NCI-H774 (cell line): ENCODE measurements around the gene ACOT7.
"Not testable (repeated sequence)": the region's sequence is repeated elsewhere in the genome, so short reads cannot be mapped to it uniquely, and the experiment has no call there.

Source experiments
- DNase-seq: peaks from one replicate; lab custom pipeline; 2025; lab: John Stamatoyannopoulos, UW

ACOT7 gene

DNA sequence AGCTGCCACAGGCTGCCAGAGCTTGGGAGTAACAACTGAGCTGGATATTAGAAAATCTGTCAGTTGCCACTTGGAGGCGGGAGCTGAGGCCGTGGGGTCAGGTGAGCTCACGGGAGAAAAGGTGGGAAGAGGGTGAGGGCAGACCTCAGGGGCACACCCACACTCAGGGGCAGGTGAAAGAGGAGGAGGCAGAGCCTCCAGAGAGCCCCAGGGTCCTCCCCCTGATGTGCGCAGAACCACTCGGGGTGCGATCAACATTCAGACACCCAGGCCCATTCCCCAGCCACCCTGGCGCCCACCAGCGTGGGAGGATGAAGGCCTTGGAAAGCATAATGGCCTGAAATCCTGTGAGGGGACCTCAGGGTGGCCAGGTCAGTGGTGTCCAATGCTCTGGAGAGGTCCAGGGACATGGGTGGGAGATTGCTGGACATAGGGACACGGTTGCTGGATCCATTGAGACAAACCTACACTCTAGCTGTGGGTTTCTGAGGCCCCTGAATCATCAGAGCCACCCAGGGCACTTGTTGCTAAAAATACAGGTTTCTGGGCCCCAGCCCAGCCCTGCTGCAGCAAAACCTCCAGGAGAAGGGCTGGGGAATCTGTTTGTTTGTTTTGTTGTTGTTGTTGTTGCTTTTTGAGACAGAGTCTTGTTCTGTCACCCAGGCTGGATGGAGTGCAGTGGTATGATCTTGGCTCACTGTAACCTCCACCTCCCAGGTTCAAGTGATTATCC lies 83.3 kb downstream of the ACOT7 start:
- DNase-seq = no peak

DNA sequence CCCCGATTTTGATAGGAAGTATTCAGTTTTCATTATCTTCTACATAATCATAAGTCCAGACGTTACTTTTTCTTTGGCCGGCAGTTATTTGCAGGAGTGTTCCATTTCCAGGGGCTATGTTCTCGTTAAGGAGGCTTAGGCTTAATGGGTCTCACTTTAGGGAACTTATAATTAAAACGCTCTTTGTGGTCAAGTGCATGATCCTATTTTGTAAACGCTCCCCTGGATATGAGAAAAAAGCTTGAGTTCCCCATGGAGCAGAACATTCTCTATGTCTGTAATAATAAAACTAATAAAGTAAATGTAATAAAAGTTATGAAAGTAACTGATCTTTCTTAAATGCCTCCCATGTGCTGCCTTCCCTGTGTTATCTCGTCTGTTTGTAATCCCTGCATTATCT lies 84.0 kb downstream of the ACOT7 start:
- DNase-seq = no peak

DNA sequence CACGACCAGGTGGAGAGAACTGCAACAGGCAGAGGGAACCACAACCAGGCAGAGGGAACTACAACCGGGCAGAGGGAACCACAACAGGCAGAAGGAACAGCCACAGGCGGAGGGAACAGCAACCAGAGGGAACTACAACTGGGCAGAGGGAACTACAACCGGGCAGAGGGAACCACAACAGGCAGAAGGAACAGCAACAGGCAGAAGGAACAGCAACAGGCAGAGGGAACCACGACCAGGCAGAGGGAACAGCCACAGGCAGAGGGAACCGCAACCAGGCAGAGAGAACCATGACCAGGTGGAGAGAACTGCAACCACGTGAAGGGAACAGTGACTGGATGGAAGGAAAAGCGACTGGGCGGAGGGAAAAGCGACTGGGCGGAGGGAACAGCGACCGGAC lies 85.1 kb downstream of the ACOT7 start:
- DNase-seq = no peak

DNA sequence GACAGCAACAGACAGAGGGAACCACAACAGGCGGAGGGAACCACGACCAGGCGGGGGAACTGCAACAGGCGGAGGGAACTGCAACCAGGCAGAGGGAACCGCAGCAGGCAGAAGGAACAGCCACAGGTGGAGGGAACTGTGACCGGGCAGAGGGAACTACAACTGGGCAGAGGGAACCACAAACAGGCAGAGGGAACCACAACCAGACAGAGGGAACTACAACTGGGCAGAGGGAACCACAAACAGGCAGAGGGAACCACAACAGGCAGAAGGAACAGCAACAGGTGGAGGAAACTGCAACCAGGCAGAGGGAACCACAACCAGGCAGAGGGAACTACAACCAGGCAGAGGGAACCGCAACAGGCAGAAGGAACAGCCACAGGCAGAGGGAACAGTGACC lies 85.9 kb downstream of the ACOT7 start:
- DNase-seq = not testable (repeated sequence)

DNA sequence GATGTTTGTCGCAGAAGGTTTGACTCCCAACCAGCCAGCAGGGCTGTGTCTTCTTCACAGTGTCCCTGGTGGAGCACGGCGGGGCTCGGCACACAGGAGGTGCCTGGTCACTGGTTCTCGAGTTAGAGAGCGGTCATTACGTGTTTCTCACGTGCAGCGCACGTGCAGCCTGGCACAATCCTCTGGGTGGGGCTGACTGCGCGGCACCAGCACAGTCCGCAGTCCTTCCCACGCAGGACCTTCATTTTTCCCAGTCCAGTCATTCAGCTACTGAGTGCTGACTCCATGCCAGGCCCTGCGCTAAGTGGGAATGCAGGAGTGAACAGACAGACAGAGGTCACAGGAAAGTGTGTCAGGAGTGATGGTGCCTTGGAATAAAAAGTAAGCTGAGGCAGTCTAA lies 86.5 kb downstream of the ACOT7 start:
- no peak for DNase-seq

DNA sequence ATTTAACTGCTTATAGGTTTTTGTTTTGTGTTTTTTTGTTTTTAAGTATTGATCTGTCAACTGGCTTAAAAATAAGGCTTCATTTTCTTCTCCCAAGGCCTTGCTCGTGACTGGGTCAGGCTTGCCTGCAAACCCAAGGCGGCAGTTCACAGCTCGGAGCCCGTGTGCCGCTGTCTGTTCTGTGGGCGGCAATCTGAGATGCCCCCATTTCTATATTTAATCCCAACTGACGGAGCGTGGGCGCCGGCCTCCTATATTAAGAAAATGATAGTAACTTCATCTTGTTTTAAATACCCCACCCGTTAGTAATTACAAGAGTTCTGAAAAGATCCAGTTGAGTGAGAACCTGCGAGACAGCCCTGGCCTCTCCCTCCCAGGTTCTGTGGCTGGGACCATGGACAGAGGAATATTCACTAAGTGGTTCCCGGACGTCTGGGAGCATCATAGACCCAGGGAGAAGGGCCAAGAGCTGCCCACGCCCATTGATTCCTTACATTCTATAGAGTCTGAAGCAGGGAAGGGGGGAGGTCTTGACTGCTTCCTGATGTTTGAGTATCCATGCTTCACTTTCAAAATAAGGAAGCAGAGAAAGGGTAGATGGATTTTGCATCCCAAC lies 90.1 kb downstream of the ACOT7 start:
- no peak for DNase-seq

DNA sequence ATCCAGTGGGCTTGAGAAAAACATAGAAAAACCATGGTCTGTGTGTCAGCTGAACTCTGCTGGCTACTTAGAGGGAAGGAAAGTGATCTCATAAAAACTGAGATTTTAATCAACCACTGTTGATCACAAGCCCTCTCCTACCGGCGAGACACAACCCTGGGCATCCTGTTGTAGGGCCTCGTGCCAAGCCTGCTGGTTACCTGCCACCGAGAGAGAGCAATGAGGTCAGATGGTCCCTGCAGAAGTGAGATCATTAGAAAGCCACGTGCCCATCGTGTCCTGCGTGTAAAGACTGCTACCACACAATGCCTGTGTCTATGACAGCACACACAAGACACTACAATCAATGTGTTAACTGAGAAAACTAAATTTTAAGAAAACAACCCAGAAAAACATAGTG lies 91.0 kb downstream of the ACOT7 start:
- DNase-seq = no peak

DNA sequence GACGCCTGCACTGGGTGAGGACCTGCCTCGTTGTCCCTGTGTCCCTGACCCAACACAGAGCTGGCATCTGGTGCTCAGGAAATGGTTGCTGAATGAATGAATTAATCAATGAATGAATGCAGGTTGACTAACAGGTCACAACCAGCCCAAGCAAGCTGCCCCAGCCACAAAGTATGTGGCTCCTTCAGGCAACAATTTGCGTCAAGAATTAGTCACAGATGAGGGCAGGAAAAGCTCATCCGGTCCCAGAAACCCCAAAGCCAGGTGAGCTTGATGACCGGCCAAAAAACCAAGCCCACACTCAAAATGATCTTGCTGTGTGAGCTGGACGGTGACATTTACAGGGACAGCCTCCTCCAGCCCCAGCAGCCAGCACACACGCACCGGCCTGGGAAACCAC lies 92.0 kb downstream of the ACOT7 start:
- DNase-seq = no peak

DNA sequence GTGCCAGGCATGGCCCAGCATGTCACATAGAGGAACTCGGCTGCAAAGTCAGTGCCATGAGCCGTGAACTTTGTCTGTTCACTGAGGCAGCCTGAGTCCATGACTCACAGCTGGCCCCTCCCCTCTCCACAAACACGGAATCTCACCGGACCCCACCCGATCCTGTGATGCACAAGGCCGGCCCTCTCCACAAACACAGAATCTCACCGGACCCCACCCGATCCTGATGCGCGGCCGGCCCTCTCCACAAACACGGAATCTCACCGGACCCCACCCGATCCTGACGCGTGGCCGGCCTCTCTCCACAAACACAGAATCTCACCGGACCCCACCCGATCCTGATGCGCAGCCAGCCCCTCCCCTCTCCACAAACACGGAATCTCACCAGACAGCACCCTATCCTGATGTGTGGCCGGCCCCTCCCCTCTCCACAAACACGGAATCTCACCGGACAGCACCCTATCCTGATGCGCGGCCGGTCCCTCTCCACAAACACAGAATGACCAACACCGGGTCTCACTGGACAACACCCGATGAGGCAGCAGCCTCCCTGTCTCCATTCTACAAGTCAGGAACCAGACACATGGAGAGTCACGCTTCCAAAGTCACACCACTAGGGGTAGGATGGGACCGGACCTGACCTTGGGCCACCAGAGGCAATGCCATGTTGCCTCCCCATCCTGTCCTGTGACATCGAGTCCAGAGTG lies 93.1 kb downstream of the ACOT7 start:
- no peak for DNase-seq

DNA sequence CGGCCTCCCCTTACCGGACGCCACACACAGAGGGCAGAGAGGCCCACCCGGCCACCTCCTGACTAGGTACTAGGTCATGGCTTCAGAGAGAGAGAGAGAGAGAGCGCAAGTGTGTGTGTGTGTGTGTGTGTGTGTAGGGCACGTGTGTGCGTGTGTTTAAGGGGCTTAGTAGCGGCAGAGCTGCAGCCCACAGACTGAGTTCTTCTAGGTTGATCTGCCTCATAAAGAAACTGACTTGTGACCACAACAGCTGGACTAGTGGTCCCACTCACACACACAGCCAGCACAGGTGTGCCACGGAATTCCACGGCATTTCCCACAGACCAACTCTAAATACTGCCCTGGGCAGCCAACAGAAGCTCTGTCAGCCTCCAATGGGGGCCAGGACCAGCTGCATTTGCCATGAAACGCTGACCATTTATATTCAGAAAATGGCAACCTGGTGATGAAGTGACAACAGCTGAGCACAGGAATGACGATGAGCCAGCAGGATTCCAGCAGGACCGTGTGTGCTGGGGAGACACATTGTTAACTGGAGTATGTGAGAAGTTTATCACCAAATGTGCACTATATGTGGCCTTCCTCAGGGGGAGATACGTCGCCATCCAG lies 93.9 kb downstream of the ACOT7 start:
- DNase-seq = no peak

DNA sequence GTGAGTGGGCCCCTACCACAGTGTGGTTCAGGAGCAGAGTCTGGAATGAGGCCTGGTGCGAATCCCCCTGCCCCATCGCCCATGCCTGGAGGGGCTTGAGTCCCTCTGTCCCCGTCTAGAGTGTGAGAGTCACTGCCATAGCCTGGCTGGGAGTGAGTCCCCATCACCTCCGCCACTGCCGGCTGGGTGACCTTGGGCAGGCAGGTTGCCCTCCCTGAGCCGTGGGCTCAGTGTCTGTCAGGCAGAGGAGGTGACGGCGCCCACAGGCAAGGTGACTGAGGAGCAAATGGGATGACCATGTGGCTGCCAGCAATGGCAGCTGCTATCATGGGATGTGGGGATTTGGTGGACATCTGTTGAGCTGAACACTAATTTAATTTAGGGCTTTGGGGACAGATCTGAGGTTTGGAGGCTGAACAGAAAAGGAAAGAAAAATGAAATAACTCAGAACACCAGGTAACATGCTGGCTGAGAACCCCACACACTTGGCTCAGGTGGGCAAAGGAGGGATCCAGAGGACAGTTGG lies 94.6 kb downstream of the ACOT7 start:
- DNase-seq = no peak

DNA sequence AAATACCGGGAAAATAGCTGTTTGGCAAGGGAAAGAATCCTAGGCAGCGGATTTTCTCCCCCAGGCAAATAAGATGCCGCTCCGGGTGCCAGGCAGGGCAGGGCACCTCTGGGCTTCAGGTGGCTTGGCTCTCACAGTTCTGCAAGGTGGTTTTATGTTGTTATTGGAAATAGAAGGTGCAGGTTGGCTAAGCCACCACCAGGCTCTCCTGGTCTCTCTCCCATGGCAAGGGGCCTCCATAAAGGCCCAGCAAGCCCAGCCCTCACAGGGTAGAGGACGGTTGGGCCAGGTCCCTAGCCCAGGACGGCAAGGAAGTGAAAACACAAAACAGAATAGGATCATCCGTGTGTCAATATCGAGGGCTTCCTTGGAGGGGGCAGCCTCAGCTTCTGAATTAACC lies 95.0 kb downstream of the ACOT7 start:
- DNase-seq = no peak

DNA sequence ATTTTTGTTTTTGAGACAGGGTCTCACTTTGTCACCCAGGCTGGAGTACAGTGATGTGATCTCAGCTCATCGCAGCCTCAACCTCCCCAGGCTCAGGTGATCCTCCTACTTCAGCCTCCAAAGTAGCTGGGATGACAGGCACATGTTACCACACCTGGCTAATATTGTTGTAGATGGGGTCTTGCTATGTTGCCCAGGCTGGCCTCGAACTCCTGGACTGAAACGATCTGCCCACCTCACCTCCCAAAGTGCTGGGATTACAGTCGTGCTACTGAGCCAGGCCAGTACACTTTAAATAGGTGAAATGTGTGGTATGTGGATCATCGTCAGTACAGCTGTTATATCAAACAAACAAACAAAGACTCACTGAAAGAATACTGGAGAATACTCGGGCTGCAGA lies 97.7 kb downstream of the ACOT7 start:
- no peak for DNase-seq

DNA sequence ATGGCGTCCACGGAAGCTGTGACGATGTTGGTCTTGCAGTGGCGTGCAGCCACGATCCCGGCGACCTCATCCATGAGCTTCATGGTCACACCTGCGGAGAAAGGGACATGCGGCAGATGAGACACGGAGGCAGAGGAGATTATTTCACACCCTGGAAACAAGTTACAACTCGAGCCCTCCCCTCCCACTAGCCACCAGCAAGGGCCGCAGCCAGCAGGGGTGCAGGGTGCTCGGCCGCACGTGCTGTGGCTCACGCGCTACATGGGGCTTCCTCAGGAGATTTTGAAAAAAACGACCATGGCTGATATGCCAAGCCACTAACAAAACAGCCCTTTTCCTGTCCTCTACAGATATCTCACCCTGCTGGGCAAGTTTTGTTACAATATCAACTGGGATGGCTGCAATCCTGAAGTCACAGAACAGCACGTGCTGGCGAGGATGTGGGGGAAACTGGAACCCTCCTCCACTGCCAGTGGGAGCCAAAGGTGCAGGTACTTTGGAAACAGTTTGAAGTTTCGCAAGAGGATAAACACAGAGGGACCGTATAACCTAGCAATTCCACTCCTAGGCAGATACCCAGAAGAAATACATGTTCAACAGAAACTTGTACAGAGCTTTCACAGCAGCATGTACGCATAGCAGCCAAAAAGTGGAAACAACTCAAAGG lies 98.5 kb downstream of the ACOT7 start:
- DNase-seq = no peak

DNA sequence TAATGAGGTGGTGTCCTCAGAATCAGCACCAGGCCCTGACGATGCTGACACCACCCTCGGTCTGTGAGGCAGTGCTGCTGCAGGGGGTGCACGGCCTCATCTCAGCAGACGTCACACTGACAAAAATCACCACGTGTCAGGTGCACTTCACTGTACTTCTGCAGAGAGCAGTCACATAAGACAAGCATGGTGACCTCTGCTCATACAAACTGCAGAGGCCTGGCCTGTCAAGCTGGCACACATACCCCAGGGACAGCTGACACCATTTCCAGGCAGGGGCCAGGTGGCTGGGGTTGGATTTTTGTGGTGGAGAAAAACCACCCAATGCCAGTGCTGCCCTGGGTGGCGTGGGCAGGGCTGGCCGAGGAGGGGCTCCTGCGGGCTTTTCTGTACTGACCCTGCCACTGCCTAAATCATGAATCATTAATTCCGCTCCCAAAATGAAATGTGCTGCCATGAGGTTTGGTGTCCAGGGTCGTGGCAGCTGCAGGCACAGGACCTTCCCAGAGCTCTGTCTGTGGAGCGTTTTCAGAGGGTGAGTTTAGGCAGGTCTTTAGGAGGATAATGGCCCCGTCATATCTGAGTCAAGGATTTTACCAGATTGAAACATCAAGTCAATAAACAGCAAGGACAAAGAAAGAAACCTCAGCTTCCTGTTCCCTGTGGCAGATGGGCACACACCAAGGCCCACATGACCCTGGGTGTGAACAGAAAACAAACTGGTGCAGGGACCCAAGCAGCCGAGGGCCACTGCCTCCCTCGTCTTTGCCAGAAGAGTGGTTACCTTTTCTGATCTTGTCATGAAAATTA lies 99.3 kb downstream of the ACOT7 start:
- no peak for DNase-seq

DNA sequence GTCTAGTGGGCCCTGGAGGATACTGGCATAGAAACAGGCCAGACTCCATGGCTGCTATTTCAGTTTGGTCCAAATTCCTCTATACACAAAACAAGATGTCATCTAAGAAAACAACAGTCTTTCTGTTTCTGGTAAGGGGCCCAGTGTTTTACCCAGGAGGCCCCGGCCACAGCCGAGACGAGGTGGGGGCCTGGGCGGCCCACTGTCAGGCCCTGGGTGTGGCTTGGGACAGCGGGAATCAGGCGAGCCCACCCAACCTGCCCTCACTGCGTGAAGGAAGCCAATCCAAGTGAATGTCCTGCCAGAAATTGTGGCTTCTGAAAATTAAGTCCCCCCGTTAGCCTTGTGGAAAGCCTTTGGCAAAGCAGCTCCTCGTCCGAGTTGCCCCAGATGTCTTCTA lies 101.5 kb downstream of the ACOT7 start:
- no peak for DNase-seq

DNA sequence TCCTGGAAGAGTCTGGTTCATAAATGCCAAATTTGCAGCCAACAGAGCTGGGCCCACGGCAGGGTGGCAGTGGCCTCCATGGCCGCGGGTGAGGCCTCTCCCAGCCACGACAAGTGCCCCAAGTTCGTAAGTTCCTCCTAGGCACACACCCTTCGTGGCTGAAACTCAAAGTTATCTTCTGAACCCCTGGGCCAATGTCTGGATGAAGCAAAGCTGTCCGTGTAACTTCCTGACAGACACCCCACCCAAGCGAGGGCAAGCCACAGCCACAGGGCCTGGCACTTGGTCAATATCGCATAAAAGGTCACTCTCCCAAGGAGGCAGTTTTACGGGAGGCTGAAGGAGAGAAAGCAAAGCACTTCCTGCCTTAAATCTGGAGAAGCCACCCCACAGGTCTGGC lies 104.9 kb downstream of the ACOT7 start:
- no peak for DNase-seq

DNA sequence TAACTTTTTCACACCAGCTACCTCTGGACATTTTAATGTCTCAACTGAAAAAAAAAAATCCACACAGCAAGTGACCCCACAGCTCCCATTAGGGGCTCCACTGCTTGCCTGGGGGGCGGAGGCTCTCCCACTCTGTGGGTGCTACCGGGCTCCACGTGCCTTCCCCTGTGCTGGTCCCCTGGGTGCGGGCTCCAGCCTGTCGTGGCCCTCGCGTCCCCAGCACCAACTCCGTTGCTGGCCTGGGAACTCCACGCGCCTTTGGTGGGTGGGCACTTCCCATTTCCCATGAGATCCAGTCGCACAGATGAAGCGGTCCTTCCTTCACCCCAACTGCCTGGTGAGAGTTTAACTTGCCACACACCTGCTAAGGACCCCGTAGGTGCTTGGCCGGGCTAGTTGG lies 105.5 kb downstream of the ACOT7 start:
- no peak for DNase-seq

DNA sequence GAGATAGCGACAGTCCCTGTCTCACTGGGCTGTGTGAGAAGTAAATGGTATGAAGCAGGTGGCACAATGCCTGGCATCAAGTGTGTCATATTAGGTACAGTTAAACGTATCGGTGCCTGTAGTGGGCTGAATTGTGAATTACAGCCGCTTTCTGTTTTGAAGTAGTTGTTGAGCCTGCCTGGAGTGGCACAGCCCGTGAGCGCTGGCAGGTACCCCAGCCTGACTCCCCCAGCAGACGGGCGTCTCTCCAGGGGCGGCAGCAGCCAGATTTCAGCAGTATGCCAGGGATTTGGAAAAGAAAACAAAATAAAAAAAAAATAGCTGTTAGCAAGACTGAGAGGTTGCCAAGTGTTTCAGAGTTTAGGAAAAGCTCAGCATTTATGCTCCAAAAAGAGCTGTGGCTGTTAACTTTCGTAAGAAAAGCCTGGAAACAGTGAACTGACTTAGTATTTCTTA lies 106.1 kb downstream of the ACOT7 start:
- DNase-seq = no peak

DNA sequence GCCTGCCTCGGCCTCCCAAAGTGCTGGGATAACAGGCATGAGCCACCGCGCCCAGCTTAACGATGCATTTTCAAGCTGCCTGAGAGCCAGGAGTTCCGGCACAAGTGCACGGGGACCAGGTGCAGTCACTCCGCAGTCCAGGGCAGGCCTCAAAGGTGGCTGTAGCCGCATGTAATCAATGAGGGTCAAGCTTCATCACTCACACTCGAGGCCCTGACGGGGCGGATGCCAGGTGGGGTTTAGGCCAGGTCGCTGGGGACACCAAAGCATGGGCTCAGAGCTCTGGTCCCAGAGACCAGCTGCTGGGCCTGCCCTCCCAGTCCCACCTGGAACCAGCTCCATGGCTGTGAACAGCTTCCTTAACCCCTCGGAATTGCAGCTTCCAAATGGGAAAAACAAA lies 106.5 kb downstream of the ACOT7 start:
- no peak for DNase-seq

DNA sequence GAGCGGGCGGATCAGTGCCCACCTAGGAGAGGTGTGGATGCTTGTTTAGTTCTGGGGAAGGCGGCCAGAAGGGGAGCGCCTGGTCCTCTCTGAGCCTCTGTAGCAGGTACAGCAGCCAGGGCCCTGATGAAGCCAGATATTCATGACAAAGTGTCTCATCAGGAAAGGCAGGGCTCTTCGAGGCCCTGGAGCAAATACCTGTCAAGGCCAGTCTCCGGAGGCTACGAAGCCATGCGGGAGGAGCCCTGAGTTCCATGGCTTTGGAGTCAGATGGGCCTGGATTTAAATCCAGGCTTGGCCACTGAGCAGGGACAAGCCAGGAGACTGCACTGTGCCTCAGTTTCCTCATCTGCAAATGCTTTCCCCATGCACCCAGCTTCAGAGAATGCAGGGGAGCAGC lies 107.3 kb downstream of the ACOT7 start:
- DNase-seq = no peak
